Right forelimb (tissue), 1 donor: ENCODE data around the gene PNPLA3.

Experiments
- DNase-seq: peaks from one replicate; pipeline ENCODE4 v3.0.0-alpha.2; 2018

Gene PNPLA3

GRCh38 chr22:43925433-43926348 is 2.1 kb downstream of the PNPLA3 start:
- DNase-seq, result no peak

- no peak for DNase-seq
These were observed 2.7 kb downstream of the PNPLA3 start for GRCh38 chr22:43926349-43926710.

- DNase-seq, result no peak
These were observed 4.9 kb downstream of the PNPLA3 start for GRCh38 chr22:43928468-43928867.

- DNase-seq, result no peak
These were observed 5.3 kb downstream of the PNPLA3 start for GRCh38 chr22:43928908-43929307.

- DNase-seq, result no peak
These were observed 8.2 kb downstream of the PNPLA3 start for GRCh38 chr22:43931771-43932170.

- no peak for DNase-seq
These were observed 17.8 kb downstream of the PNPLA3 start for GRCh38 chr22:43941449-43941848.

GRCh38 chr22:43944670-43945430 is 21.2 kb downstream of the PNPLA3 start:
- no peak for DNase-seq

- DNase-seq, result no peak
These were observed 22.2 kb downstream of the PNPLA3 start for GRCh38 chr22:43945632-43946383.

- no peak for DNase-seq
These were observed 22.7 kb downstream of the PNPLA3 start for GRCh38 chr22:43946384-43946667.

- no peak for DNase-seq
These were observed 25.3 kb downstream of the PNPLA3 start for GRCh38 chr22:43948836-43949406.

- DNase-seq, result no peak
These were observed 27.8 kb downstream of the PNPLA3 start for GRCh38 chr22:43951391-43951790.

- no peak for DNase-seq
These were observed 28.4 kb downstream of the PNPLA3 start for GRCh38 chr22:43951966-43952365.

- DNase-seq, result no peak
These were observed 30.6 kb downstream of the PNPLA3 start for GRCh38 chr22:43953988-43954785.

- DNase-seq, result peak; percentile 94
These were observed 31.7 kb downstream of the PNPLA3 start, which contains the start of gene SAMM50 for GRCh38 chr22:43955040-43955882. Gene SAMM50 (plus strand): TSS chr22:43955442. CDS start chr22:43955578, 136 bp downstream.

GRCh38 chr22:43955883-43956782 is 32.5 kb downstream of the PNPLA3 start:
- DNase-seq, result no peak

- no peak for DNase-seq
These were observed 33.3 kb downstream of the PNPLA3 start for GRCh38 chr22:43956805-43957463.

- DNase-seq, result no peak
These were observed 34.3 kb downstream of the PNPLA3 start for GRCh38 chr22:43957871-43958270.

- no peak for DNase-seq
These were observed 40.8 kb downstream of the PNPLA3 start for GRCh38 chr22:43964314-43964857.

GRCh38 chr22:43967069-43967468 is 43.5 kb downstream of the PNPLA3 start:
- DNase-seq, result no peak
